Islet precursor cell (in vitro differentiated cells): Measurements from ENCODE around the gene MYH10.

ENCODE experiments used
- DNase-seq: peaks from one replicate; pipeline ENCODE4 v3.0.0-alpha.2; 2018

The MYH10 gene

GRCh38 chr17:8438441-8438840 is 192.1 kb downstream of the MYH10 start:
- no peak for DNase-seq

GRCh38 chr17:8436844-8437171 is 193.7 kb downstream of the MYH10 start:
- DNase-seq: no peak

GRCh38 chr17:8436169-8436843 is 194.2 kb downstream of the MYH10 start:
- DNase-seq: peak; percentile 83

- DNase-seq: peak; percentile 100
These were observed 195.0 kb downstream of the MYH10 start, which contains the start of gene NDEL1 for GRCh38 chr17:8435245-8436168. Gene NDEL1, plus strand, starts transcription at chr17:8435884. Its CDS starts 8,388 bp downstream, at chr17:8444272.

- DNase-seq: peak; percentile 67
These were observed 199.6 kb downstream of the MYH10 start for GRCh38 chr17:8430966-8431365.

GRCh38 chr17:8426802-8427201 is 203.7 kb downstream of the MYH10 start:
- no peak for DNase-seq

- DNase-seq: peak; percentile 17
These were observed 204.3 kb downstream of the MYH10 start for GRCh38 chr17:8426094-8426720.
